ENCODE results near the gene EPN1. TPM values are rescaled to one million over a fixed set of nuclear protein-coding genes. Genes with fewer than 3 reads are reported as not detected.

EPN1 gene
- total RNA-seq, 2 donors from 2014 or later = 179 to 187 TPM

- Histone ChIP-seq H3K4me3 (no peak overlapping the region), H3K27ac (no peak overlapping the region), H3K9me3 (no peaks in the 10 kb centered on the region), H3K4me1 (peaks cover 0 to 38% of the 10 kb centered on the region in 2 donors), H3K27me3 (no peaks in the 10 kb centered on the region), H3K36me3 (no peaks in the 10 kb centered on the region)
- no peak for DNase-seq (ENCODE audit: low spot score)
- no peak for TF ChIP-seq CTCF (IDR thresholded peaks at IDR 0.05)
Observed at GRCh38 chr19:55651236-55651635, 23.8 kb upstream of the EPN1 start.

GRCh38 chr19:55652311-55653128, 22.5 kb upstream of the EPN1 start:
- Histone ChIP-seq H3K27ac (peak overlapping the region; percentile 97 to 99), H3K4me1 (peaks cover 0 to 44% of the 10 kb centered on the region in 2 donors), H3K27me3 (no peaks in the 10 kb centered on the region), H3K9me3 (no peaks in the 10 kb centered on the region), H3K4me3 (no peak overlapping the region), H3K36me3 (no peaks in the 10 kb centered on the region)
- no peak for TF ChIP-seq CTCF (IDR thresholded peaks at IDR 0.05)
- no peak for DNase-seq (ENCODE audit: low spot score)

GRCh38 chr19:55653651-55654322, 21.2 kb upstream of the EPN1 start:
- Histone ChIP-seq H3K27me3 (no peaks in the 10 kb centered on the region), H3K27ac (peak overlapping the region; percentile 97 to 99), H3K36me3 (no peaks in the 10 kb centered on the region), H3K4me1 (peaks cover 0 to 49% of the 10 kb centered on the region in 2 donors), H3K4me3 (peak overlapping the region; percentile 63 to 88), H3K9me3 (no peaks in the 10 kb centered on the region)
- DNase-seq (ENCODE audit: low spot score) = peak; percentile 98
- TF ChIP-seq CTCF (IDR thresholded peaks at IDR 0.05) = peak; percentile 91 to 97

GRCh38 chr19:55654323-55654867, 20.6 kb upstream of the EPN1 start:
- Histone ChIP-seq H3K27ac (peak overlapping the region; percentile 97 to 99), H3K9me3 (no peaks in the 10 kb centered on the region), H3K27me3 (no peaks in the 10 kb centered on the region), H3K4me1 (peaks cover 0 to 49% of the 10 kb centered on the region in 2 donors), H3K4me3 (peak overlapping the region; percentile 63 to 88), H3K36me3 (peaks cover 3% of the 10 kb centered on the region)
- no peak for TF ChIP-seq CTCF (IDR thresholded peaks at IDR 0.05)
- peak; percentile 100 for DNase-seq (ENCODE audit: low spot score)

- Histone ChIP-seq H3K4me1 (peaks cover 0 to 53% of the 10 kb centered on the region in 2 donors), H3K36me3 (peaks cover 8% of the 10 kb centered on the region), H3K4me3 (peak within 1 kb of the TSS; percentile 63 to 88), H3K27me3 (no peaks in the 10 kb centered on the region), H3K9me3 (no peaks in the 10 kb centered on the region), H3K27ac (peak within 1 kb of the TSS; percentile 97 to 99)
- DNase-seq (ENCODE audit: low spot score) = peak; percentile 94
- TF ChIP-seq CTCF (IDR thresholded peaks at IDR 0.05) = peak in 1 of 2 donors; percentile 16
Observed at GRCh38 chr19:55654868-55655647, 20.0 kb upstream of the EPN1 start, which contains the start of gene U2AF2. U2AF2 (plus strand) TSS chr19:55655035; CDS start chr19:55655105, 70 bp downstream.
